Activated T-helper 1 cell treated with anti-CD3 and anti-CD28 coated beads, Interleukin-12 subunit alpha, Interleukin-12 subunit beta, Interleukin-2, Interleukin-4 antibody, amounts not matched to agents 30 ng/mL and 10 ng/mL and 1 ng/mL, durations not matched to agents 14 hours and 24 hours and 36 hours (primary cell): ENCODE data around the gene P2RX3. TPM values are rescaled to one million over a fixed set of nuclear protein-coding genes. Genes with fewer than 3 reads are reported as not detected.
A peak's percentile ranks its signal among the peaks of the same experiment; 100 is the strongest.

Experiments used
- DNase-seq: peaks from one replicate; pipeline ENCODE4 v3.0.0; 2021; ENCODE audit warnings: low spot score
- H3K27ac Mint-ChIP-seq: one replicate; pipeline ENCODE4 v1.8.0; 2021; ENCODE audit warnings: mild to moderate bottlenecking, mixed read lengths
- H3K27me3 Mint-ChIP-seq: one replicate; pipeline ENCODE4 v1.8.0; 2022; ENCODE audit warnings: mild to moderate bottlenecking, moderate library complexity, mixed read lengths; ENCODE audit not compliant: insufficient read depth
- H3K36me3 Mint-ChIP-seq: one replicate; pipeline ENCODE4 v1.8.0; 2021; ENCODE audit warnings: low read depth, mixed read lengths
- H3K4me1 Mint-ChIP-seq: one replicate; pipeline ENCODE4 v1.8.0; 2021; ENCODE audit warnings: low read depth, mixed read lengths
- H3K4me3 Mint-ChIP-seq: one replicate; pipeline ENCODE4 v1.8.0; 2021; ENCODE audit warnings: mild to moderate bottlenecking, moderate library complexity, mixed read lengths
- H3K9me3 Mint-ChIP-seq: one replicate; pipeline ENCODE4 v1.8.0; 2021; ENCODE audit warnings: mixed read lengths
- intact Hi-C: fragments of 100-400 bp; cut with micrococcal nuclease; formaldehyde crosslinking; loops from one replicate; pipeline ENCODE4 v1.15.1; 2024
- total RNA-seq: library from RNA; stranded (reverse); gene quantifications from 2 replicates; pipeline ENCODE4 v1.2.3, GENCODE V29; 2022

The P2RX3 gene
- total RNA-seq, 1 donor from 2014 or later = not detected

GRCh38 chr11:57303990-57304579 is 34.1 kb upstream of the P2RX3 start:
- H3K9me3 Mint-ChIP-seq = peaks cover 5% of the 10 kb centered on the region
- no peak overlapping the region for H3K27ac Mint-ChIP-seq
- H3K4me3 Mint-ChIP-seq = no peak overlapping the region
- peaks cover 2% of the 10 kb centered on the region for H3K27me3 Mint-ChIP-seq
- DNase-seq = no peak
- intact Hi-C loops = no loop called here
- H3K4me1 Mint-ChIP-seq = no peaks in the 10 kb centered on the region
- H3K36me3 Mint-ChIP-seq = peaks cover 23% of the 10 kb centered on the region

- Mint-ChIP-seq H3K36me3 (peaks cover 14% of the 10 kb centered on the region), H3K27ac (no peak overlapping the region), H3K9me3 (no peaks in the 10 kb centered on the region), H3K4me3 (no peak overlapping the region), H3K4me1 (no peaks in the 10 kb centered on the region), H3K27me3 (peaks cover 2% of the 10 kb centered on the region)
- DNase-seq = no peak
- intact Hi-C loops = no loop called here
These were observed 32.6 kb upstream of the P2RX3 start for GRCh38 chr11:57305523-57305922.

- peaks cover 6% of the 10 kb centered on the region for H3K36me3 Mint-ChIP-seq
- H3K4me3 Mint-ChIP-seq = no peak overlapping the region
- H3K27ac Mint-ChIP-seq = peak overlapping the region; percentile 18
- intact Hi-C loops = no loop called here
- no peak for DNase-seq
- peaks cover 2% of the 10 kb centered on the region for H3K27me3 Mint-ChIP-seq
- no peaks in the 10 kb centered on the region for H3K4me1 Mint-ChIP-seq
- H3K9me3 Mint-ChIP-seq = no peaks in the 10 kb centered on the region
These were observed 31.8 kb upstream of the P2RX3 start for GRCh38 chr11:57306161-57306876.

- Mint-ChIP-seq H3K36me3 (peaks cover 3% of the 10 kb centered on the region), H3K27ac (no peak overlapping the region), H3K27me3 (peaks cover 2% of the 10 kb centered on the region), H3K4me3 (no peak overlapping the region), H3K4me1 (peaks cover under 1% of the 10 kb centered on the region), H3K9me3 (no peaks in the 10 kb centered on the region)
- intact Hi-C loops = no loop called here
- no peak for DNase-seq
These were observed 31.1 kb upstream of the P2RX3 start for GRCh38 chr11:57306940-57307565.

GRCh38 chr11:57307666-57308270 is 30.4 kb upstream of the P2RX3 start:
- Mint-ChIP-seq H3K27ac (no peak overlapping the region), H3K4me3 (no peak overlapping the region), H3K27me3 (peaks cover 2% of the 10 kb centered on the region), H3K36me3 (peaks cover 5% of the 10 kb centered on the region), H3K9me3 (no peaks in the 10 kb centered on the region), H3K4me1 (peaks cover 5% of the 10 kb centered on the region)
- no peak for DNase-seq
- intact Hi-C loops = no loop called here

- Mint-ChIP-seq H3K27ac (no peak overlapping the region), H3K4me1 (peaks cover 5% of the 10 kb centered on the region), H3K4me3 (no peak overlapping the region), H3K9me3 (no peaks in the 10 kb centered on the region), H3K27me3 (peaks cover 2% of the 10 kb centered on the region), H3K36me3 (peaks cover 3% of the 10 kb centered on the region)
- intact Hi-C loops = no loop called here
- no peak for DNase-seq
These were observed 29.6 kb upstream of the P2RX3 start for GRCh38 chr11:57308426-57309060.

GRCh38 chr11:57309106-57310059 is 28.8 kb upstream of the P2RX3 start:
- intact Hi-C loops = no loop called here
- H3K27me3 Mint-ChIP-seq = peaks cover 2% of the 10 kb centered on the region
- H3K4me1 Mint-ChIP-seq = peaks cover 5% of the 10 kb centered on the region
- H3K4me3 Mint-ChIP-seq = no peak overlapping the region
- no peak for DNase-seq
- no peak overlapping the region for H3K27ac Mint-ChIP-seq
- no peaks in the 10 kb centered on the region for H3K9me3 Mint-ChIP-seq
- peaks cover 5% of the 10 kb centered on the region for H3K36me3 Mint-ChIP-seq

GRCh38 chr11:57310091-57310490 is 28.1 kb upstream of the P2RX3 start:
- Mint-ChIP-seq H3K36me3 (peaks cover 5% of the 10 kb centered on the region), H3K4me1 (peaks cover 5% of the 10 kb centered on the region), H3K9me3 (no peaks in the 10 kb centered on the region), H3K4me3 (no peak overlapping the region), H3K27me3 (peaks cover 2% of the 10 kb centered on the region), H3K27ac (no peak overlapping the region)
- intact Hi-C loops = no loop called here
- no peak for DNase-seq

- Mint-ChIP-seq H3K4me3 (peak overlapping the region; percentile 65), H3K36me3 (peaks cover 5% of the 10 kb centered on the region), H3K27me3 (peaks cover 2% of the 10 kb centered on the region), H3K9me3 (no peaks in the 10 kb centered on the region), H3K27ac (peak overlapping the region; percentile 43), H3K4me1 (peaks cover 5% of the 10 kb centered on the region)
- intact Hi-C loops = loop anchor here (1.0 kb wide), 1 partner anchor 15 kb away; no protein-coding TSS in a partner anchor
- DNase-seq = no peak
These were observed 27.5 kb upstream of the P2RX3 start for GRCh38 chr11:57310630-57311086.

- H3K36me3 Mint-ChIP-seq = peaks cover 5% of the 10 kb centered on the region
These were observed 26.8 kb upstream of the P2RX3 start for GRCh38 chr11:57311109-57311936.

GRCh38 chr11:57312511-57313021 is 25.6 kb upstream of the P2RX3 start:
- H3K27ac Mint-ChIP-seq = peak overlapping the region; percentile 77
- intact Hi-C loops = no loop called here
- H3K9me3 Mint-ChIP-seq = no peaks in the 10 kb centered on the region
- H3K4me1 Mint-ChIP-seq = peaks cover 5% of the 10 kb centered on the region
- no peaks in the 10 kb centered on the region for H3K27me3 Mint-ChIP-seq
- no peak overlapping the region for H3K4me3 Mint-ChIP-seq
- H3K36me3 Mint-ChIP-seq = peaks cover 5% of the 10 kb centered on the region
- no peak for DNase-seq

More at GRCh38 chr11:57311109-57311936, 26.8 kb upstream of the P2RX3 start:
- peaks cover 5% of the 10 kb centered on the region for H3K4me1 Mint-ChIP-seq
- H3K9me3 Mint-ChIP-seq = no peaks in the 10 kb centered on the region
- peak overlapping the region; percentile 43 for H3K27ac Mint-ChIP-seq
- peaks cover 2% of the 10 kb centered on the region for H3K27me3 Mint-ChIP-seq
- H3K4me3 Mint-ChIP-seq = peak overlapping the region; percentile 65
- intact Hi-C loops = loop anchor here (1.0 kb wide), 1 partner anchor 14 kb away; no protein-coding TSS in a partner anchor
- peak; percentile 47 for DNase-seq
